ENCODE data around the gene ARFGAP2.
"Not testable (repeated sequence)": the region's sequence is repeated elsewhere in the genome, so short reads cannot be mapped to it uniquely, and the experiment has no call there.

DNA sequence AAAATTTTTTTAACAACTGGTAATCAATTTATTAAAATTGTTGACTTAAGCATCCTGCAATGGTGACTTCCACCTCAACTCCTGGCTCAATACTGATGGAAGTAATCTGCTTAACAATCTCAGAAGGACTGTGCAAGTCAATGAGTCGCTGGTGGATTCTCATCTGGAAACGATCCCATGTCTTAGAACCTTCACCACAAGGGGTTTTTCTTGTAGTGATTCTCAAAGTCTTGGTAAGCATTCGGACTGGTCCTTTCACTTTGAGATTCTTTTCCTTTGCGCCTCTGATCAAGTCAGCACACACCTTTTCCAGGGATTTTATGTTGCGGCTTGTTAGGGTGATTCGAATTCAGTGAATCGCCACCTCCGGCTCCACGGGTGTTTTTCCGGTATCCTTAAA, 14.5 kb upstream of the ARFGAP2 start:
- TF ChIP-seq, protein P1, sequence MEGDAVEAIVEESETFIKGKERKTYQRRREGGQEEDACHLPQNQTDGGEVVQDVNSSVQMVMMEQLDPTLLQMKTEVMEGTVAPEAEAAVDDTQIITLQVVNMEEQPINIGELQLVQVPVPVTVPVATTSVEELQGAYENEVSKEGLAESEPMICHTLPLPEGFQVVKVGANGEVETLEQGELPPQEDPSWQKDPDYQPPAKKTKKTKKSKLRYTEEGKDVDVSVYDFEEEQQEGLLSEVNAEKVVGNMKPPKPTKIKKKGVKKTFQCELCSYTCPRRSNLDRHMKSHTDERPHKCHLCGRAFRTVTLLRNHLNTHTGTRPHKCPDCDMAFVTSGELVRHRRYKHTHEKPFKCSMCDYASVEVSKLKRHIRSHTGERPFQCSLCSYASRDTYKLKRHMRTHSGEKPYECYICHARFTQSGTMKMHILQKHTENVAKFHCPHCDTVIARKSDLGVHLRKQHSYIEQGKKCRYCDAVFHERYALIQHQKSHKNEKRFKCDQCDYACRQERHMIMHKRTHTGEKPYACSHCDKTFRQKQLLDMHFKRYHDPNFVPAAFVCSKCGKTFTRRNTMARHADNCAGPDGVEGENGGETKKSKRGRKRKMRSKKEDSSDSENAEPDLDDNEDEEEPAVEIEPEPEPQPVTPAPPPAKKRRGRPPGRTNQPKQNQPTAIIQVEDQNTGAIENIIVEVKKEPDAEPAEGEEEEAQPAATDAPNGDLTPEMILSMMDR (IDR thresholded peaks at IDR 0.05), result not testable (repeated sequence)
- not testable (repeated sequence) for TF ChIP-seq POLR2AphosphoS5 (IDR thresholded peaks at IDR 0.05)
